GM23248 (cell line): ENCODE results near the gene DENND1A. TPM values are rescaled to one million over a fixed set of nuclear protein-coding genes. Genes with fewer than 3 reads are reported as not detected.

ENCODE experiments used
- DNase-seq: peaks from one replicate; pipeline ENCODE4 v3.0.0-alpha.2; 2015
- H2AFZ ChIP-seq: fragments of 200-600 bp; sonication (generic); 2 replicates; pipeline ENCODE4 v1.6.1; 2016; ENCODE audit warnings: antibody characterized with exemption
- H3F3A ChIP-seq: fragments of 200-600 bp; sonication (generic); 2 replicates; pipeline ENCODE4 v1.6.1; 2016; ENCODE audit warnings: mild to moderate bottlenecking, antibody characterized with exemption, mixed run types; ENCODE audit not compliant: insufficient read depth
- H3K27ac ChIP-seq: fragments of 200-600 bp; sonication (generic); 2 replicates; pipeline ENCODE4 v1.5.1; 2016; ENCODE audit warnings: mild to moderate bottlenecking
- H3K27me3 ChIP-seq: fragments of 200-600 bp; sonication (generic); replicated peaks from 2 replicates; pipeline ENCODE4 v1.6.1; 2016; ENCODE audit warnings: mild to moderate bottlenecking; ENCODE audit not compliant: insufficient read depth
- H3K36me3 ChIP-seq: fragments of 200-600 bp; sonication (generic); 2 replicates; pipeline ENCODE4 v1.6.1; 2016; ENCODE audit warnings: low read depth, mild to moderate bottlenecking
- H3K4me1 ChIP-seq: fragments of 200-600 bp; sonication (generic); 2 replicates; pipeline ENCODE4 v1.6.1; 2016; ENCODE audit warnings: mild to moderate bottlenecking; ENCODE audit not compliant: insufficient read depth
- H3K4me2 ChIP-seq: fragments of 200-600 bp; sonication (generic); one replicate; pipeline ENCODE4 v1.6.1; 2016; ENCODE audit warnings: mild to moderate bottlenecking; ENCODE audit not compliant: unreplicated experiment
- H3K4me3 ChIP-seq: fragments of 200-600 bp; sonication (generic); 2 replicates; pipeline ENCODE4 v1.5.1; 2016; ENCODE audit warnings: mild to moderate bottlenecking
- H3K79me2 ChIP-seq: fragments of 200-600 bp; sonication (generic); 2 replicates; pipeline ENCODE4 v1.6.1; 2016; ENCODE audit warnings: mild to moderate bottlenecking; ENCODE audit not compliant: insufficient read depth
- H3K9ac ChIP-seq: fragments of 200-600 bp; sonication (generic); 2 replicates; pipeline ENCODE4 v1.6.1; 2016; ENCODE audit warnings: mild to moderate bottlenecking
- H3K9me2 ChIP-seq: fragments of 200-600 bp; sonication (generic); 2 replicates; pipeline ENCODE4 v1.6.1; 2016; ENCODE audit warnings: mixed run types, mild to moderate bottlenecking, moderate library complexity; ENCODE audit not compliant: insufficient read depth
- H3K9me3 ChIP-seq: fragments of 200-600 bp; sonication (generic); one replicate; pipeline ENCODE4 v1.6.1; 2017; ENCODE audit warnings: low read depth
- H4K20me1 ChIP-seq: fragments of 200-600 bp; sonication (generic); 2 replicates; pipeline ENCODE4 v1.6.0; 2016; ENCODE audit not compliant: insufficient read depth
- EZH2 ChIP-seq: fragments of 200-600 bp; sonication (generic); IDR thresholded peaks from 2 replicates; pipeline ENCODE4 v1.6.1; 2018; ENCODE audit warnings: antibody characterized with exemption, mild to moderate bottlenecking; ENCODE audit not compliant: insufficient read depth, poor library complexity, severe bottlenecking
- EZH2phosphoT487 ChIP-seq: fragments of 200-600 bp; sonication (generic); IDR thresholded peaks from 2 replicates; pipeline ENCODE4 v1.6.1; 2018; ENCODE audit warnings: antibody characterized with exemption, moderate library complexity, mild to moderate bottlenecking, low read depth; ENCODE audit not compliant: insufficient read depth
- WGBS, 2 experiments: methylation state at CpG; one replicate each; pipeline ENCODE4 v1.1.6; 2015 to 2017; ENCODE audit warnings: low lambda C conversion rate in 2 of 2, low coverage in 1 of 2; ENCODE audit errors: missing lambda C conversion rate in 2 of 2; 5-methylcytosine and 5-hydroxymethylcytosine counted together
- in situ Hi-C: fragments of 300-500 bp; cut with MboI; formaldehyde crosslinking; loops from 2 replicates; pipeline ENCODE4 v1.15.0; 2020
- polyA plus RNA-seq: library from polyadenylated mRNA; unstranded; fragments of >200 nt; fragmentation: Nextera tagmentation; extraction: Ambion mirVana; gene quantifications from 2 replicates; pipeline ENCODE4 v1.2.1, GENCODE V29; 2016
- total RNA-seq: library from RNA; depleted of rRNA; stranded (reverse); fragments of >200 nt; shearing (Covaris generic); gene quantifications from 2 replicates; pipeline ENCODE4 v1.2.3, GENCODE V29; 2014

DENND1A gene
- total and polyA plus RNA-seq, 2 experiments from 2014 or later: 13.2 to 16.4 TPM

- Histone ChIP-seq H3K27me3 (no peaks in the 10 kb centered on the region), H3K27ac (no peak overlapping the region), H3K4me1 (no peaks in the 10 kb centered on the region), H3K9ac (no peak overlapping the region), H3K4me3 (no peak overlapping the region), H3K9me2 (no peaks in the 10 kb centered on the region), H3K36me3 (no peaks in the 10 kb centered on the region), H2AFZ (no peak overlapping the region), H3K79me2 (no peaks in the 10 kb centered on the region), H3K4me2 (no peak overlapping the region), H4K20me1 (no peaks in the 10 kb centered on the region), H3F3A (no peaks in the 10 kb centered on the region), H3K9me3 (no peaks in the 10 kb centered on the region)
- no peak for TF ChIP-seq EZH2
- 57 to 58% methylated on average over 10 to 11 of the region's 11 CpGs for WGBS, 2 experiments
- in situ Hi-C loops: no loop called here
- DNase-seq: no peak
Measured at GRCh38 chr9:123361731-123362510, 568.0 kb downstream of the DENND1A start.

- Histone ChIP-seq H3K79me2 (no peaks in the 10 kb centered on the region), H3K9ac (no peak overlapping the region), H2AFZ (no peak overlapping the region), H3K27ac (no peak overlapping the region), H3K4me1 (no peaks in the 10 kb centered on the region), H3F3A (no peaks in the 10 kb centered on the region), H3K4me3 (no peak overlapping the region), H3K36me3 (no peaks in the 10 kb centered on the region), H3K9me2 (no peaks in the 10 kb centered on the region), H4K20me1 (no peaks in the 10 kb centered on the region), H3K4me2 (no peak overlapping the region), H3K27me3 (no peaks in the 10 kb centered on the region), H3K9me3 (no peaks in the 10 kb centered on the region)
- 82 to 86% methylated on average over 10 of the region's 10 CpGs for WGBS, 2 experiments
- in situ Hi-C loops: no loop called here
- no peak for DNase-seq
- TF ChIP-seq EZH2phosphoT487 (no peak), EZH2 (no peak)
Measured at GRCh38 chr9:123361086-123361730, 568.7 kb downstream of the DENND1A start.

- Histone ChIP-seq H3K4me2 (no peak overlapping the region), H3K9me2 (no peaks in the 10 kb centered on the region), H3K4me1 (no peaks in the 10 kb centered on the region), H3K4me3 (no peak overlapping the region), H3K9me3 (no peaks in the 10 kb centered on the region), H4K20me1 (no peaks in the 10 kb centered on the region), H3F3A (no peaks in the 10 kb centered on the region), H3K27ac (no peak overlapping the region), H3K9ac (no peak overlapping the region), H3K27me3 (no peaks in the 10 kb centered on the region), H2AFZ (no peak overlapping the region), H3K36me3 (no peaks in the 10 kb centered on the region), H3K79me2 (no peaks in the 10 kb centered on the region)
- DNase-seq: no peak
- in situ Hi-C loops: no loop called here
- TF ChIP-seq EZH2 (no peak), EZH2phosphoT487 (no peak)
- WGBS, 2 experiments: 70 to 75% methylated on average over 17 to 22 of the region's 22 CpGs
Measured at GRCh38 chr9:123360161-123361085, 569.5 kb downstream of the DENND1A start.

GRCh38 chr9:123359546-123359945 is 570.4 kb downstream of the DENND1A start:
- Histone ChIP-seq H2AFZ (no peak overlapping the region), H3K27me3 (no peaks in the 10 kb centered on the region), H3K9me2 (no peaks in the 10 kb centered on the region), H3K79me2 (no peaks in the 10 kb centered on the region), H3K4me3 (no peak overlapping the region), H3K9me3 (no peaks in the 10 kb centered on the region), H3K36me3 (no peaks in the 10 kb centered on the region), H3K4me2 (no peak overlapping the region), H3K27ac (no peak overlapping the region), H4K20me1 (no peaks in the 10 kb centered on the region), H3K4me1 (no peaks in the 10 kb centered on the region), H3K9ac (no peak overlapping the region), H3F3A (no peaks in the 10 kb centered on the region)
- 44 to 59% methylated on average over 3 of the region's 3 CpGs for WGBS, 2 experiments
- in situ Hi-C loops: no loop called here
- DNase-seq: no peak
- TF ChIP-seq EZH2: no peak
- TF ChIP-seq EZH2phosphoT487: no peak
